GM12892 (cell line): ENCODE data around the gene APOL1.

Experiments
- POLR2A ChIP-seq: IDR thresholded peaks from 2 replicates; pipeline ENCODE4 v1.6.1; 2011; ENCODE audit warnings: low read depth, low read length, control low read depth
- POLR2AphosphoS5 ChIP-seq: IDR thresholded peaks from 2 replicates; pipeline ENCODE4 v1.6.1; 2011; ENCODE audit warnings: low read depth, low read length, control low read depth
- TAF1 ChIP-seq: IDR thresholded peaks from 2 replicates; pipeline ENCODE4 v1.6.1; 2011; ENCODE audit warnings: low read depth, mild to moderate bottlenecking, control low read depth, low read length, borderline replicate concordance

DNA sequence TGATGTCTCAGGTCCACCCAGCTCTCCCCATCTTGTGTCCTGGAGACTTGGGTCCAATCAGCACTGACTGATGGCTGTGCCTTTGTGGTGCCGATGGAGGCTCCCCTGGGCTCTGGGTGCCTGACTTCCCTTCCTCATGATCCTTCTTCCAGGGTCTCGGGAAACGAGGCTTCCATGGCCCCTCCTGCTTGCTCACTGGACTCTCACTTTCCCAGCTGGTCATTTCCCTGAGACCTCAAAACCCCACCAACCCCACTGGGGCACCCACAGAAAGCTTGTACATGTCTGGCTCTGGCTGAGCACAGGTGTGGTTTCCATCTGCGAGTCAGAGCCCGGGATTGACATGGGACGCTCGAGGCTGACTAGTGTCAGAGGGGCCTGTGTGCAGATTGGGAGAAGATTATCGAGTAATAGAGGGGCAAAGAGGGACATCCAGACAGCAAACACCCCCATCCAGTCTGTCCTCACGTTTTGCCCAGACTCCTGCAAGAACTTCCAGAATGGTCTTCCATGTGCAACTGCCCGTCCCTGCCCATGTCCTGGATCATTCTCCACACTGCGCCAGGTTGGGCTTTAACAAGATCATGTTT, 15.1 kb downstream of the APOL1 start:
- TF ChIP-seq POLR2AphosphoS5 (no peak), POLR2A (no peak), TAF1 (no peak)
